Measurements from ENCODE around the gene NCK2.

Gene NCK2

GRCh38 chr2:105813405-105813804 is 68.7 kb downstream of the NCK2 start:
- H3K9me3 Mint-ChIP-seq = no peaks in the 10 kb centered on the region
- peak overlapping the region; percentile 20 to 82 for H3K27ac Mint-ChIP-seq
- H3K27me3 Mint-ChIP-seq = no peaks in the 10 kb centered on the region
- ATAC-seq (replicated peaks) (no peak), DNase-seq (no peak)
- H3K36me3 Mint-ChIP-seq (ENCODE audit: insufficient read depth) = peaks cover 13% of the 10 kb centered on the region
- no peak overlapping the region for H3K4me3 Mint-ChIP-seq
- peaks cover 49 to 71% of the 10 kb centered on the region in 2 donors for H3K4me1 Mint-ChIP-seq (ENCODE audit: low read depth in 2 of 2)

- DNase-seq (no peak), ATAC-seq (replicated peaks) (no peak)
- H3K4me3 Mint-ChIP-seq = no peak overlapping the region
- peak overlapping the region; percentile 51 to 82 for H3K27ac Mint-ChIP-seq
- peaks cover 43 to 69% of the 10 kb centered on the region in 2 donors for H3K4me1 Mint-ChIP-seq (ENCODE audit: low read depth in 2 of 2)
- peaks cover 22% of the 10 kb centered on the region for H3K36me3 Mint-ChIP-seq (ENCODE audit: insufficient read depth)
- H3K27me3 Mint-ChIP-seq = no peaks in the 10 kb centered on the region
- no peaks in the 10 kb centered on the region for H3K9me3 Mint-ChIP-seq
These were observed 69.7 kb downstream of the NCK2 start for GRCh38 chr2:105814291-105814940.

DNA sequence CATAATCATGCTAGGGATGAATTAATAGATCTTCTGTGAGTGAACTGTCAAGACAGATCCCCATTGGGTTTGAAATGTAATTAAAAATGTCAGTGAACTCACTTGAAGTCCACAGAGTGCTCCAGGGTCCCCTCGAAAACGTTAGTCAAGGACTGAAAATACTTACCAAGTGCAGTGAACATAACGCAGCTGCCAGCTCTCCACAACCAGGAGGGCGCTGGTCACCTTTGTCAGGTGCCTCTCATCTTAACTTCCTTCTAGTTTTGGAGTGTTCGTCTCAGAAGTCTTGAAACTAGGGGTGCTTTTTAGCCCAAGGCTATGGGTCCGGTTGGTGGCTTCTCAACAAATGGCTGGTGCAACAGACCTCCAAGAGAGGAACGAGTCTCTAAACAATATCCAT is 70.7 kb downstream of the NCK2 start:
- peak overlapping the region; percentile 22 to 57 for H3K27ac Mint-ChIP-seq
- no peak for ATAC-seq (replicated peaks)

GRCh38 chr2:105820151-105820550 is 75.4 kb downstream of the NCK2 start:
- Mint-ChIP-seq H3K4me3 (no peak overlapping the region), H3K27ac (peak overlapping the region; percentile 61 to 84), H3K36me3 (ENCODE audit: insufficient read depth) (peaks cover 28% of the 10 kb centered on the region), H3K4me1 (ENCODE audit: low read depth in 2 of 2) (peaks cover 61 to 69% of the 10 kb centered on the region in 2 donors), H3K9me3 (no peaks in the 10 kb centered on the region), H3K27me3 (no peaks in the 10 kb centered on the region)
- ATAC-seq (replicated peaks) = no peak
- DNase-seq = no peak

More for the DNA sequence above, 70.7 kb downstream of the NCK2 start:
- Mint-ChIP-seq H3K27me3 (no peaks in the 10 kb centered on the region), H3K4me1 (ENCODE audit: low read depth in 2 of 2) (peaks cover 41 to 68% of the 10 kb centered on the region in 2 donors), H3K4me3 (no peak overlapping the region), H3K36me3 (ENCODE audit: insufficient read depth) (peaks cover 24% of the 10 kb centered on the region), H3K9me3 (no peaks in the 10 kb centered on the region)
- DNase-seq = no peak

DNA sequence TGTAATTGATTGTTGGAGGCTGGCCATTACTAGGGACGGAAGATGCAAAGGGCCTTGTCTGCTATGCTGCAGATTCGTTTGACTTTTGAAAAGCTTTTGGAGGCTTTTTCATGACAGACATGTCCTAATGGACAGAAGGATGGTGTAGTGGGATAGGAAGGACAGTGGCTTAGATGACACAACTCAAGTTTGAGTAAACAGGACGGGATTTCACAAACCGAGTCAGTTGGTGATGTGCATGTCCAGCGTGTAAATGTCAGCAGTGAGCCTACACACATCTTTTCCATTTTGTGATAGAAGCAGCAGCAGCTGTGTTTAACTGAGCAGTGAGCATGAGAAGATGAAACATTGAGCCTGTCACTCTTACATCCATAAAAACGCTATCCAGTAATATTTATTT is 76.0 kb downstream of the NCK2 start:
- ATAC-seq (replicated peaks) (no peak), DNase-seq (no peak)
- Mint-ChIP-seq H3K36me3 (ENCODE audit: insufficient read depth) (peaks cover 30% of the 10 kb centered on the region), H3K27ac (peak overlapping the region in 1 of 2 donors; percentile 84), H3K4me1 (ENCODE audit: low read depth in 2 of 2) (peaks cover 60 to 67% of the 10 kb centered on the region in 2 donors), H3K9me3 (no peaks in the 10 kb centered on the region), H3K4me3 (no peak overlapping the region), H3K27me3 (no peaks in the 10 kb centered on the region)

DNA sequence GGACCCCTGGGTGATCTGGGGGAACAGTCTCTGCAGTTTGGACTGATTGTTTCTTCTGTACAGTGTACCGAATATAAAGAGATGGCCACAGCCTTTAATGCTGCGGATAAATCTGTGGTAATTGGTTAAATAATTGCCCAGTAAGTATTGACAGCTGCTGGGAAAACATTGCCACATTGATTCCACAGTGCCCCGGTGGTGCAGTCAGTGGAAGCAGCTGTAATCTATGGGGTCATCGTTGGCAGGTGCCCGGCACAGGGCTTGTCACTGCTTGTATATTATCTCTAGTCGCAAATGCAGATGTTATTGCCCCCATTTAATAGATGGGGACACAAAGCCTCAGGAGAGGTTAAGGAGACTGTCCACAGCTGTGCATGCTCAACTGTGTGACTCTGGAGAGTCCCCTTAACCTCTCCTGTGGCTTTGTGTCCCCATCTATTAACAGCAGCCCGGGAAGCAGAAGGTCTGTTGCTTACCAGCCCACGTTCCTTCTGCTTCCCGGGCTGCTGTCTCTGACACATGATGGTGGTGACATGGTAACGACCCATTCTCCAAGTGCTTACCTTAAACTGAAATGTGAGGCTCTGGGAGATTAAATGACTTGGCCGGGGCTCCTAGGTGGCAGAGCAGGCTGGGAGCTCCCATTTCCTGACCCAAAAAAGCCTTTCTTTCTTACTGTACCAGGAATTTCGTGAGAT is 76.9 kb downstream of the NCK2 start:
- no peak for ATAC-seq (replicated peaks)
- H3K27ac Mint-ChIP-seq = peak overlapping the region; percentile 84 to 88
- peaks cover 30% of the 10 kb centered on the region for H3K36me3 Mint-ChIP-seq (ENCODE audit: insufficient read depth)

DNA sequence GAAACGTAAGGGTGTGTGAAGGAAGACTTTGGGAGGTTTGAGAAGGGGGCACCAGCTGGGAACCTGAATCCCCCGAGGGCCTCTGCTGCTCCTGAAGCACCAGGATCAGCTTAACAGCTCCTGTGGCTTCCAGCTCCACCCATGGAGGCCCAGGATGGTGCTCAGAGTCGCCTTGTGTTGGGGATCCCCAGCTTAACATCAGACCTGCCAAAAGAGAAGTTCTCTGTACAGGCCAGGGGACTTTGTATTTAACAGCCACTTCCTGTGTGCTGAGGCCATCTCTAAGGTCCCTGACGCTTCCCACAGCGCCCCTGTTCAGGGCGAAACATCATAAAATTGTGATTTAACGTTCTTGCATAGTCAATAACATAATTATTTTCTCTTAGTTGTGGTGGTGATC is 77.5 kb downstream of the NCK2 start:
- H3K4me1 Mint-ChIP-seq (ENCODE audit: low read depth in 2 of 2) = peaks cover 55 to 65% of the 10 kb centered on the region in 2 donors
- peak overlapping the region; percentile 84 to 88 for H3K27ac Mint-ChIP-seq
- peak; percentile 91 for ATAC-seq (replicated peaks)
- DNase-seq = no peak
- H3K36me3 Mint-ChIP-seq (ENCODE audit: insufficient read depth) = peaks cover 24% of the 10 kb centered on the region
- peak overlapping the region; percentile 25 to 47 for H3K4me3 Mint-ChIP-seq
- H3K9me3 Mint-ChIP-seq = no peaks in the 10 kb centered on the region
- H3K27me3 Mint-ChIP-seq = no peaks in the 10 kb centered on the region

More for the DNA sequence above, 76.9 kb downstream of the NCK2 start:
- Mint-ChIP-seq H3K9me3 (no peaks in the 10 kb centered on the region), H3K4me3 (peak overlapping the region; percentile 22 to 47), H3K27me3 (no peaks in the 10 kb centered on the region), H3K4me1 (ENCODE audit: low read depth in 2 of 2) (peaks cover 57 to 67% of the 10 kb centered on the region in 2 donors)
- DNase-seq = no peak

DNA sequence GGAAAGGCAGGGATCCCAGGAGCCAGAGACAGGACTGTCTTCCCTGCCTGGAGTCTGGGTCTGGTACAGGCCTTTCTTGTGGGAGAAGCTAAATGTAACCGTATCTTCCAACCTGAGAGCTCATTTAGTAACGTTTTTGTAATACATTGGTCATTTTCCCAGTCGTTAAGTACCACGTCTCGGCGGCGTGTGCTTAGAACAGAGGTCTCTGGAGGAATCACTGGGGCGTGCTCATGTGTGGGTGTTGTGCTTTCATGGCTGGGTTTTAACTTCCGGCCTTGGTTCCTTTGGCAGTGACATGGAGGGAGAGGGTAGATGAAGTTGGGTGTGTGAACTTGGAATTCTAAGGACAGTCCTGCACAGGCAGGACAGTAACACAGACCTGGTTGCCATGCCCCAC is 79.7 kb downstream of the NCK2 start:
- Mint-ChIP-seq H3K27ac (peak overlapping the region; percentile 70 to 84), H3K4me3 (peak overlapping the region in 1 of 2 donors; percentile 23), H3K9me3 (no peaks in the 10 kb centered on the region), H3K27me3 (no peaks in the 10 kb centered on the region), H3K36me3 (ENCODE audit: insufficient read depth) (peaks cover 8% of the 10 kb centered on the region), H3K4me1 (ENCODE audit: low read depth in 2 of 2) (peaks cover 67 to 79% of the 10 kb centered on the region in 2 donors)
- DNase-seq (no peak), ATAC-seq (replicated peaks) (no peak)

- H3K27ac Mint-ChIP-seq = peak overlapping the region; percentile 14 to 64
- DNase-seq (no peak), ATAC-seq (replicated peaks) (peak; percentile 35)
- peaks cover 59 to 86% of the 10 kb centered on the region in 2 donors for H3K4me1 Mint-ChIP-seq (ENCODE audit: low read depth in 2 of 2)
- no peaks in the 10 kb centered on the region for H3K27me3 Mint-ChIP-seq
- H3K9me3 Mint-ChIP-seq = peaks cover 0 to under 1% of the 10 kb centered on the region in 2 donors
- peaks cover 9% of the 10 kb centered on the region for H3K36me3 Mint-ChIP-seq (ENCODE audit: insufficient read depth)
- no peak overlapping the region for H3K4me3 Mint-ChIP-seq
These were observed 82.8 kb downstream of the NCK2 start for GRCh38 chr2:105827351-105828096.

GRCh38 chr2:105828558-105828957 is 83.8 kb downstream of the NCK2 start:
- Mint-ChIP-seq H3K27me3 (no peaks in the 10 kb centered on the region), H3K27ac (peak overlapping the region; percentile 64 to 91), H3K4me3 (peak overlapping the region in 1 of 2 donors; percentile 14), H3K36me3 (ENCODE audit: insufficient read depth) (peaks cover 12% of the 10 kb centered on the region), H3K4me1 (ENCODE audit: low read depth in 2 of 2) (peaks cover 51 to 86% of the 10 kb centered on the region in 2 donors), H3K9me3 (peaks cover 0 to 1% of the 10 kb centered on the region in 2 donors)
- ATAC-seq (replicated peaks) (peak; percentile 32), DNase-seq (no peak)

DNA sequence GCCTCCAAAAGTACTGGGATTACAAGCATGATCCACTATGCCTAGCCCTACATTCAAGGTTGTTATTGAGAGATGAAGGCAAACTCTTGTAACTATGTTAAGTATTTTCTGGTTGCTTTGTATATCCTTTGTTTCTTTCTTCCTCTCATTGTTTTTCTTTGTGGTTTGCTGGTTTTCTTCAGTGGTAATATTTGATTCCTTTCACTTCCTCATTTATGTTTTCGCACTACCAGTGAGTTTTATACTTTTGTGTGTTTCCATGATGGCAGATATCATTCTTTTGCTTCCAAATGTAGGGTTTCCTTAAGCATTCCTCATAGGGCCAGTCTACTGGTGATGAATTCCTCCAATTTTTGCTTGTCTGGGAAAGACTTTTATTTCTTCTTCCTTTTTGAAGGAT is 90.2 kb downstream of the NCK2 start:
- no peaks in the 10 kb centered on the region for H3K27me3 Mint-ChIP-seq

DNA sequence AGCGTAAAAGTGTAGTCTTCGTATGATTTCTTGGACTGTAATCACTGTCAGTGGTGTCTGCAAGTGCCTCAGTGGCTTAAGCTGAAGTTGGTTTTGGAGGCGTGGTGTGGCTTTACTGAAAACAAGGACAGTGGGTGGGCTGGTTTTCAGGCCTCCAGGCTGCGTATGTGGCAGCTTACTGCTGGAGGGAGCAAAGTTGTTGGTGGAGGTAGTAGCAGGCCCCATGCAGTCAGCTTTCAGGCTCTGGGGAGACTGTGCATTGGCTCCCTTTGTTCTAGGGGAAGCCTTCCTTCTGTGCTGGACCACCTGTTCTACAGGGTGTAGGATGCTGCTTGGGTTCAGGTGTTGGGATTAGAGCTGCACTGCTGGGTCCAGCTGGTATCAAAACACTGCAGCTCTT is 91.6 kb downstream of the NCK2 start:
- Mint-ChIP-seq H3K9me3 (peaks cover 7 to 9% of the 10 kb centered on the region in 2 donors), H3K4me3 (peak overlapping the region; percentile 28 to 63), H3K4me1 (ENCODE audit: low read depth in 2 of 2) (peaks cover 57 to 87% of the 10 kb centered on the region in 2 donors), H3K27ac (peak overlapping the region; percentile 66 to 83), H3K27me3 (no peaks in the 10 kb centered on the region), H3K36me3 (ENCODE audit: insufficient read depth) (peaks cover 32% of the 10 kb centered on the region)
- no peak for ATAC-seq (replicated peaks)
- no peak for DNase-seq

More for the DNA sequence above, 90.2 kb downstream of the NCK2 start:
- Mint-ChIP-seq H3K4me3 (peak overlapping the region; percentile 0 to 14), H3K9me3 (peaks cover 7 to 9% of the 10 kb centered on the region in 2 donors), H3K4me1 (ENCODE audit: low read depth in 2 of 2) (peaks cover 50 to 87% of the 10 kb centered on the region in 2 donors), H3K36me3 (ENCODE audit: insufficient read depth) (peaks cover 28% of the 10 kb centered on the region), H3K27ac (peak overlapping the region; percentile 27 to 83)
- ATAC-seq (replicated peaks) (peak; percentile 58), DNase-seq (no peak)

Measured in effector memory CD8-positive, alpha-beta T cell (primary cell).